ENCODE measurements around the gene ETNK1.
"Not testable (repeated sequence)": the region's sequence is repeated elsewhere in the genome, so short reads cannot be mapped to it uniquely, and the experiment has no call there.

The ETNK1 gene

GRCh38 chr12:22624870-22625761 lies at the start of gene ETNK1:
TSS of gene ETNK1 (plus strand) at chr12:22625171. CDS start at chr12:22625431, 260 bp downstream.
- FAIRE-seq = no peak

- no peak for FAIRE-seq
Measured at GRCh38 chr12:22576065-22576464, 48.9 kb upstream of the ETNK1 start.

- FAIRE-seq = no peak
Measured at GRCh38 chr12:22576473-22576872, 48.5 kb upstream of the ETNK1 start.

- no peak for FAIRE-seq
Measured at GRCh38 chr12:22577667-22578066, 47.3 kb upstream of the ETNK1 start.

- FAIRE-seq = no peak
Measured at GRCh38 chr12:22578328-22578727, 46.6 kb upstream of the ETNK1 start.

GRCh38 chr12:22588817-22589216 lies 36.2 kb upstream of the ETNK1 start:
- FAIRE-seq = no peak

GRCh38 chr12:22593864-22594263 lies 31.1 kb upstream of the ETNK1 start:
- no peak for FAIRE-seq

- not testable (repeated sequence) for FAIRE-seq
Measured at GRCh38 chr12:22597539-22597938, 27.4 kb upstream of the ETNK1 start.

GRCh38 chr12:22598141-22598762 lies 26.7 kb upstream of the ETNK1 start:
- FAIRE-seq = no peak

- no peak for FAIRE-seq
Measured at GRCh38 chr12:22598763-22599161, 26.2 kb upstream of the ETNK1 start.

GRCh38 chr12:22600181-22600580 lies 24.8 kb upstream of the ETNK1 start:
- FAIRE-seq = no peak

- FAIRE-seq = no peak
Measured at GRCh38 chr12:22609501-22609900, 15.5 kb upstream of the ETNK1 start.

GRCh38 chr12:22610131-22610530 lies 14.8 kb upstream of the ETNK1 start:
- no peak for FAIRE-seq

- not testable (repeated sequence) for FAIRE-seq
Measured at GRCh38 chr12:22612822-22613221, 12.1 kb upstream of the ETNK1 start.

GRCh38 chr12:22615963-22616501 lies 8.9 kb upstream of the ETNK1 start:
- FAIRE-seq = no peak

GRCh38 chr12:22617630-22618029 lies 7.3 kb upstream of the ETNK1 start:
- no peak for FAIRE-seq

GRCh38 chr12:22624548-22624869 lies 462 bp upstream of the ETNK1 start:
- no peak for FAIRE-seq

GRCh38 chr12:22625762-22626294 lies 857 bp downstream of the ETNK1 start:
- no peak for FAIRE-seq

- FAIRE-seq = no peak
Measured at GRCh38 chr12:22626406-22626805, 1.4 kb downstream of the ETNK1 start.

- no peak for FAIRE-seq
Measured at GRCh38 chr12:22627371-22627770, 2.4 kb downstream of the ETNK1 start.

GRCh38 chr12:22628228-22628627 lies 3.3 kb downstream of the ETNK1 start:
- no peak for FAIRE-seq

- FAIRE-seq = peak; percentile 92
Measured at GRCh38 chr12:22631863-22632463, 7.0 kb downstream of the ETNK1 start.

GRCh38 chr12:22634883-22635282 lies 9.9 kb downstream of the ETNK1 start:
- no peak for FAIRE-seq

Measured in colon (tissue), 2 donors.